Measurements from ENCODE around the gene CLASP1. TPM values are rescaled to one million over a fixed set of nuclear protein-coding genes. Genes with fewer than 3 reads are reported as not detected.

CLASP1 gene
- total RNA-seq, 2 donors from 2014 or later, result 87.0 to 88.3 TPM

- Histone ChIP-seq H3K9me3 (ENCODE audit: control insufficient read depth, low read length) (no peaks in the 10 kb centered on the region), H3K36me3 (ENCODE audit: control insufficient read depth, insufficient read depth, low read length) (peaks cover 49% of the 10 kb centered on the region), H3K27ac (ENCODE audit: low read depth, low read length) (no peak overlapping the region), H3K4me1 (ENCODE audit: control insufficient read depth, insufficient read depth, low read length) (peaks cover 5% of the 10 kb centered on the region), H3K4me3 (ENCODE audit: low read length) (no peak overlapping the region), H3K27me3 (ENCODE audit: control insufficient read depth, insufficient read depth, low read length, poor library complexity, severe bottlenecking) (no peaks in the 10 kb centered on the region), H3K9ac (ENCODE audit: extremely low read depth, low read length, poor library complexity, severe bottlenecking) (no peak overlapping the region)
- Mint-ChIP-seq H3K27me3 (ENCODE audit: insufficient read depth) (no peaks in the 10 kb centered on the region), H3K4me1 (peaks cover 14% of the 10 kb centered on the region), H3K36me3 (ENCODE audit: low read depth) (peaks cover 47% of the 10 kb centered on the region), H3K27ac (no peak overlapping the region), H3K4me3 (no peak overlapping the region), H3K9me3 (no peaks in the 10 kb centered on the region)
- WGBS, 2 experiments (ENCODE audit: insufficient coverage in 1 of 2, insufficient read length in 1 of 2), result 97 to 100% methylated on average over 2 to 5 of the region's 5 CpGs
- TF ChIP-seq CTCF (conservative IDR thresholded peaks at IDR 0.05), result no peak
- DNase-seq, result no peak
These were observed 261.5 kb downstream of the CLASP1 start for GRCh38 chr2:121387591-121388325.

DNA sequence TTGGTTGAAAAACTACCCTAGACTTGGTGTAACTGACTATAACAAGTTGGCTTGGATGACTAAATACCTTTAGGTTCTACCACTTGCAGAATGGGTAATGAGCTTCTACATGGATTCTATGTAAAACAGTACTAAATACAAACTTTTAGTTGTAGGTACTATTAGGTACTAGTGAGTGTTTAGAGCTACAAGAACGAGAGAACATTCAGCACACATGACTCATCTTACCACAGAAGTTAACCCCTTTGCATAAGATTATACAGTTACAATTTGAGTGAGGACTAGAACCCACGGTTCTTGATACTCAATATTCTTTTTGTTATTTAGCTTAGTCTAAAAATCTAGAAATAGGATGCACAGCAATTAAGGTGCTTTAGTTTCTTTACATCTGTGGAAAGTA is 262.6 kb downstream of the CLASP1 start:
- no peaks in the 10 kb centered on the region for H3K27me3 Mint-ChIP-seq (ENCODE audit: insufficient read depth)

DNA sequence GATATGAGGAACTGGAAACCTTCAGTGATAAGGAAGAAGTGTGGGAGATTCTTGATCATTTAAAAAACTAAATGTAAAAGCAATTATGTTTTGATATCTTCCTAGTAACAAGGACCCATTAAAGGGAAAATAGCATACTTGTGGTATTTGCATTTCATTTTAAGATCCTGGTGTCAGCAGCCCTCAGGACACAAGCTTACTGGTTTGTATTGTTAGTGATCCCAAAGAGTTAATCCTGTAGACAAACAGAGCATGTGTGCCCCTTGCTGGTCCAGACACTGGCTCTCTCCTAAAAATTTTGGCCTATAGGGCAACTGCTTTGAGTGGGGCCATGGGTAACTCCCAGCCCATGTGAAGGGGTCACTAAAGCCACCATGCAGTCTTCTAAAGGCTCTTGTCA is 263.2 kb downstream of the CLASP1 start:
- H3K4me1 Mint-ChIP-seq, result peaks cover 14% of the 10 kb centered on the region
- H3K36me3 Mint-ChIP-seq (ENCODE audit: low read depth), result peaks cover 55% of the 10 kb centered on the region
- no peak for TF ChIP-seq CTCF (conservative IDR thresholded peaks at IDR 0.05)
- H3K27ac ChIP-seq (ENCODE audit: low read depth, low read length), result no peak overlapping the region
- H3K27me3 Mint-ChIP-seq (ENCODE audit: insufficient read depth), result no peaks in the 10 kb centered on the region
- DNase-seq, result no peak
- H3K27me3 ChIP-seq (ENCODE audit: control insufficient read depth, insufficient read depth, low read length, poor library complexity, severe bottlenecking), result no peaks in the 10 kb centered on the region
- peak overlapping the region; percentile 26 for H3K4me3 ChIP-seq (ENCODE audit: low read length)
- H3K9ac ChIP-seq (ENCODE audit: extremely low read depth, low read length, poor library complexity, severe bottlenecking), result no peak overlapping the region
- H3K9me3 ChIP-seq (ENCODE audit: control insufficient read depth, low read length), result no peaks in the 10 kb centered on the region
- H3K27ac Mint-ChIP-seq, result no peak overlapping the region
- H3K36me3 ChIP-seq (ENCODE audit: control insufficient read depth, insufficient read depth, low read length), result peaks cover 55% of the 10 kb centered on the region
- H3K4me3 Mint-ChIP-seq, result no peak overlapping the region
- H3K9me3 Mint-ChIP-seq, result no peaks in the 10 kb centered on the region
- peaks cover 5% of the 10 kb centered on the region for H3K4me1 ChIP-seq (ENCODE audit: control insufficient read depth, insufficient read depth, low read length)

More for the DNA sequence above, 262.6 kb downstream of the CLASP1 start:
- Histone ChIP-seq H3K36me3 (ENCODE audit: control insufficient read depth, insufficient read depth, low read length) (peaks cover 49% of the 10 kb centered on the region), H3K4me1 (ENCODE audit: control insufficient read depth, insufficient read depth, low read length) (peaks cover 5% of the 10 kb centered on the region), H3K27me3 (ENCODE audit: control insufficient read depth, insufficient read depth, low read length, poor library complexity, severe bottlenecking) (no peaks in the 10 kb centered on the region), H3K9ac (ENCODE audit: extremely low read depth, low read length, poor library complexity, severe bottlenecking) (no peak overlapping the region), H3K9me3 (ENCODE audit: control insufficient read depth, low read length) (no peaks in the 10 kb centered on the region), H3K27ac (ENCODE audit: low read depth, low read length) (no peak overlapping the region), H3K4me3 (ENCODE audit: low read length) (no peak overlapping the region)
- TF ChIP-seq CTCF (conservative IDR thresholded peaks at IDR 0.05), result no peak
- Mint-ChIP-seq H3K27ac (no peak overlapping the region), H3K36me3 (ENCODE audit: low read depth) (peaks cover 55% of the 10 kb centered on the region), H3K9me3 (no peaks in the 10 kb centered on the region), H3K4me1 (peaks cover 14% of the 10 kb centered on the region), H3K4me3 (no peak overlapping the region)
- 77% methylated on average over 1 of the region's 2 CpGs; no CpG with 5 or more reads in 1 of the 2 experiments for WGBS, 2 experiments (ENCODE audit: insufficient coverage in 1 of 2, insufficient read length in 1 of 2)
- no peak for DNase-seq
